Measurements from ENCODE around the gene SPRING1. TPM values are rescaled to one million over a fixed set of nuclear protein-coding genes. Genes with fewer than 3 reads are reported as not detected.

SPRING1 gene, protein sequence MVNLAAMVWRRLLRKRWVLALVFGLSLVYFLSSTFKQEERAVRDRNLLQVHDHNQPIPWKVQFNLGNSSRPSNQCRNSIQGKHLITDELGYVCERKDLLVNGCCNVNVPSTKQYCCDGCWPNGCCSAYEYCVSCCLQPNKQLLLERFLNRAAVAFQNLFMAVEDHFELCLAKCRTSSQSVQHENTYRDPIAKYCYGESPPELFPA
- total RNA-seq (43.7 and 45.9 TPM in 2 replicates), polyA plus RNA-seq (12.9 and 14.0 TPM in 2 replicates), polyA minus RNA-seq (16.6 and 23.3 TPM in 2 replicates)
- total RNA-seq (2013) = 25.7 TPM

DNA sequence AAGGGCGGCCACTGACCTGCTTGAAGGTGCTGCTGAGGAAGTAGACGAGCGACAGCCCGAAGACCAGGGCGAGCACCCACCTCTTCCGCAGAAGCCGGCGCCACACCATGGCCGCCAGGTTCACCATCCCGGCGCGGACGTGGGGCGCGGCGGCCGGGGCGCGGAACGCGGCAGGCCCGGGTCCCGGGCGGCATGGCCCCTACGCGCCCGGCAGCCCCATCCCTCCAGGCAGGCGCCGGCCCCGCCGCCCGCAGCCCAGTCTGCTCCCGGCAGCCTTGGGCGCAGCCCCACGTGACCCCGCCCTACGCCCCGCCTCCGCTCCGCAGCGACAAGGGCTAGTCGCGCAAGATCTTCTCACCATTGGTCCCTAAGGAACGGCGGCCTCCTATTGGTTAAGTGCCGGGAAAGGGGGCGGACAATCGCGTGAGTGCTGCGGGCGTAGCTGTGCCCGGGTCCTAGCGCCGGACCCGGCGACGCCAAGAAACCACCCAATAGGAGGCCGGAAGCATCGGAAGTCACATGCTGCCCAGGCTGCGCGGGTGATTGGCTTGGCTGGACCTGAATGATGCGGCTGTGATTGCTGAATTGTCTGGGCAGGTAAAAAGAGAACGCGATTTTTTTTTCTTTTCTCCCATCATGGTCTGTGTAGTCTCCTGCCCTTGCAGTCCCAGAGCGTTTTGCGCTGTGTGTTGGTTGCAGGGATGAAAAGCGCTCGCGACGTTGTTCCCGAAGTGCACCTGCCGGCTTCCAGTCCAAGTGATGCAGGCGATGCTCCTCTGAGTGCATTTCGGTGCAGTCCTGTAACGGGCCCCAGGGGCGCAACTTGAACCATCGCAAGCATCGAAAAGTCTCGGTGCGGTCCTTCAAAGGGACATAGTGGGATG is at the start of gene SPRING1, which contains the start of gene RNFT2:
Gene SPRING1 (minus strand): TSS at position 296 of the 884 bp plus-strand sequence. CDS start 169 bp downstream, at position 127.
Gene RNFT2 (plus strand): TSS at position 542 of the 884 bp plus-strand sequence. CDS start 2,183 bp downstream, outside the sequence.
- ATAC-seq (ENCODE audit: low read depth) (peak; percentile 95), DNase-seq (peak; percentile 99)
- Mint-ChIP-seq H3K9me3 (ENCODE audit: insufficient read depth) (no peaks in the 10 kb centered on the region), H3K4me1 (peaks cover 33% of the 10 kb centered on the region), H3K27ac (peak within 1 kb of the TSS; percentile 90), H3K4me3 (peak within 1 kb of the TSS; percentile 97), H3K27me3 (no peaks in the 10 kb centered on the region)
- Histone ChIP-seq H3K27ac (ENCODE audit: low read length in 2 of 2) (peak within 1 kb of the TSS; percentile 1 to 81), H2AFZ (ENCODE audit: insufficient read depth, low read depth, low read length, poor library complexity, severe bottlenecking) (peak within 1 kb of the TSS; percentile 97), H3K36me3 (replicated peaks in 1 of 2; ENCODE audit: control extremely low read depth in 1 of 2, control insufficient read depth in 1 of 2, extremely low read depth in 1 of 2, insufficient read depth in 2 of 2, low read length in 1 of 2) (peaks cover 5 to 12% of the 10 kb centered on the region in 2 experiments), H3K27me3 (replicated peaks in 1 of 4; ENCODE audit: control extremely low read depth in 1 of 4, control insufficient read depth in 3 of 4, insufficient read depth in 4 of 4, low read length in 3 of 4) (no peaks in the 10 kb centered on the region), H4K20me1 (ENCODE audit: control insufficient read depth, insufficient read depth, low read length, poor library complexity, severe bottlenecking) (peaks cover 28% of the 10 kb centered on the region), H3K4me1 (ENCODE audit: control insufficient read depth in 2 of 2, insufficient read depth in 2 of 2, low read length in 2 of 2) (peaks cover 18 to 20% of the 10 kb centered on the region in 2 donors), H3K79me2 (ENCODE audit: control insufficient read depth, insufficient read depth, low read length) (peaks cover 66% of the 10 kb centered on the region), H3K4me2 (replicated peaks; ENCODE audit: low read depth, low read length, poor library complexity, severe bottlenecking) (peak within 1 kb of the TSS; percentile 100), H3K9me3 (ENCODE audit: control extremely low read depth in 1 of 3, control insufficient read depth in 2 of 3, insufficient read depth in 1 of 3, low read length in 2 of 3) (no peaks in the 10 kb centered on the region), H3K4me3 (ENCODE audit: control extremely low read depth in 1 of 5, extremely low read depth in 1 of 5, insufficient read depth in 1 of 5, low read depth in 2 of 5, low read length in 4 of 5) (peak within 1 kb of the TSS; percentile 62 to 92 (median 76)), H3K9ac (ENCODE audit: low read length) (peak within 1 kb of the TSS; percentile 93)
- intact Hi-C loops (cut with micrococcal nuclease) = loop anchor here (1.0 to 5.0 kb wide), 5 partner anchors 64 to 179 kb away; partner anchors contain the start of genes FBXW8 and MAP1LC3B2
- CTCF ChIA-PET = interaction anchor here (0.8 to 0.9 kb wide), 2 partner anchors 143 to 145 kb away, joined by 3 to 4 read pairs; partner anchors contain the start of gene HRK
- WGBS (ENCODE audit: insufficient coverage) = under 1% methylated on average over 80 of the region's 80 CpGs
- POLR2A ChIA-PET = interaction anchor here (0.5 to 1.0 kb wide), 4 partner anchors 42 to 143 kb away, joined by 3 to 5 read pairs (median 4); partner anchors contain the start of gene HRK
- peak; percentile 7 for TF ChIP-seq CTCF (IDR thresholded peaks at IDR 0.05)
- no peak for TF ChIP-seq EZH2 (IDR thresholded peaks at IDR 0.05; ENCODE audit: borderline replicate concordance, insufficient read depth, low read depth, low read length, poor library complexity, severe bottlenecking)

Data from B cell (primary cell).